Thyroid gland (tissue), 4 donors: ENCODE measurements around the gene CCDC83. TPM values are rescaled to one million over a fixed set of nuclear protein-coding genes. Genes with fewer than 3 reads are reported as not detected.
"Not testable (repeated sequence)": the region's sequence is repeated elsewhere in the genome, so short reads cannot be mapped to it uniquely, and the experiment has no call there.

Experiments
- DNase-seq, 2 donors: peaks; one replicate each; pipeline ENCODE4 v3.0.0-alpha.2; 2019
- H3K27ac ChIP-seq, 3 donors: fragments of 200-600 bp; sonication (generic); 1 replicate in 2 of 3; 2 replicates in 1 of 3; pipeline ENCODE4 v1.5.1; 2016 to 2019; ENCODE audit warnings: mild to moderate bottlenecking in 1 of 3, moderate library complexity in 1 of 3
- H3K27me3 ChIP-seq: fragments of 200-600 bp; sonication (generic); one replicate; pipeline ENCODE4 v1.5.1; 2019
- H3K36me3 ChIP-seq, 2 donors: fragments of 200-600 bp; sonication (generic); one replicate each; pipeline ENCODE4 v1.5.1; 2016 to 2019
- H3K4me1 ChIP-seq, 2 donors: fragments of 200-600 bp; sonication (generic); one replicate each; pipeline ENCODE4 v1.5.1; 2017 to 2019
- H3K4me3 ChIP-seq, 3 donors: fragments of 200-600 bp; sonication (generic); replicated peaks in 1 of 3; 1 replicate in 2 of 3; 2 replicates in 1 of 3; pipeline ENCODE4 v1.5.1; 2016; ENCODE audit warnings: mild to moderate bottlenecking in 1 of 3
- H3K9me3 ChIP-seq: fragments of 200-600 bp; sonication (generic); one replicate; pipeline ENCODE4 v1.5.1; 2017
- CTCF ChIP-seq, 6 experiments: fragments of 200-600 bp in 3 of 6; fragments of 450-650 bp in 3 of 6; sonication (generic) in 3 of 6; IDR thresholded peaks; one replicate each; pipeline ENCODE4 v1.5.1; 2016 to 2019; ENCODE audit warnings: antibody characterized with exemption in 6 of 6, mild to moderate bottlenecking in 2 of 6, inconsistent platforms in 1 of 6, moderate library complexity in 1 of 6
- POLR2A ChIP-seq, 2 donors: fragments of 450-650 bp; IDR thresholded peaks; one replicate each; pipeline ENCODE4 v1.6.1; 2017; ENCODE audit warnings: antibody characterized with exemption in 2 of 2, mild to moderate bottlenecking in 2 of 2, moderate library complexity in 1 of 2
- WGBS, 2 donors: methylation state at CpG; one replicate each; pipeline ENCODE4 v1.1.5; 2017; 5-methylcytosine and 5-hydroxymethylcytosine counted together
- intact Hi-C: fragments of 100-400 bp; cut with DNase I; formaldehyde crosslinking; loops from one replicate; pipeline ENCODE4 v1.15.1; 2023
- total RNA-seq, 4 donors: library from RNA; depleted of rRNA; stranded (reverse); fragments of >200 nt; gene quantifications; one replicate each; pipeline ENCODE4 v1.2.3, GENCODE V29; 2016

Gene CCDC83
- total RNA-seq, 4 donors from 2014 or later = not detected

DNA sequence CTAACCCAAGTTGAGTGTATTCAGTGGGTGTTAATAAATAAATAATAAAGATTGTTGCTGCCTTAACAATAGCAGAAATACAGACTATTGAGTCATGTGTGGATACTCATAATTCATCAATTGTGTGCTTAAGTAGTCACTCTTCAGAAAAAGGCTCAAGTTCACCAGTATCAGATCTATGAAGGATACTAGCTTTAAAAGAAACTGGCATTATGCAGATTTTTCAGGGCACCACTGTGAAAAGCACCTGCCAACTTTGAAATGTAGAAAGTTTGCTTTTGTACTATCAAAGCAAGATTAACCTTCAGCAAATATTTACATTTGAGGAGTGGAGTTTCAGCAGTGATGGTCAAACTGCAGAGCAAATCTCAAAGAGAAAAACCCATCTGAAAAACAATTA lies 24.1 kb upstream of the CCDC83 start:
- peaks cover 0 to 6% of the 10 kb centered on the region in 2 donors for H3K4me1 ChIP-seq
- no peak overlapping the region for H3K4me3 ChIP-seq
- intact Hi-C loops = no loop called here
- no peaks in the 10 kb centered on the region for H3K9me3 ChIP-seq
- no peaks in the 10 kb centered on the region for H3K27me3 ChIP-seq
- DNase-seq = no peak
- H3K27ac ChIP-seq = no peak overlapping the region
- H3K36me3 ChIP-seq = no peaks in the 10 kb centered on the region
- no peak for TF ChIP-seq CTCF (IDR thresholded peaks at IDR 0.05)

GRCh38 chr11:85835263-85835662 lies 19.9 kb upstream of the CCDC83 start:
- Histone ChIP-seq H3K27ac (no peak overlapping the region), H3K9me3 (no peaks in the 10 kb centered on the region), H3K4me3 (no peak overlapping the region), H3K27me3 (no peaks in the 10 kb centered on the region), H3K36me3 (no peaks in the 10 kb centered on the region), H3K4me1 (no peaks in the 10 kb centered on the region)
- 88 to 91% methylated on average over 1 of the region's 1 CpG for WGBS, 2 donors
- intact Hi-C loops = no loop called here
- DNase-seq = no peak
- TF ChIP-seq CTCF (IDR thresholded peaks at IDR 0.05) (no peak), POLR2A (IDR thresholded peaks at IDR 0.05) (no peak)

GRCh38 chr11:85835729-85836128 lies 19.5 kb upstream of the CCDC83 start:
- no peaks in the 10 kb centered on the region for H3K4me1 ChIP-seq
- no peaks in the 10 kb centered on the region for H3K27me3 ChIP-seq
- TF ChIP-seq CTCF (IDR thresholded peaks at IDR 0.05) = no peak
- TF ChIP-seq POLR2A (IDR thresholded peaks at IDR 0.05) = no peak
- H3K36me3 ChIP-seq = no peaks in the 10 kb centered on the region
- intact Hi-C loops = no loop called here
- H3K4me3 ChIP-seq = no peak overlapping the region
- DNase-seq = no peak
- WGBS, 2 donors = 67 to 70% methylated on average over 3 of the region's 3 CpGs
- H3K27ac ChIP-seq = no peak overlapping the region
- no peaks in the 10 kb centered on the region for H3K9me3 ChIP-seq

GRCh38 chr11:85840932-85841331 lies 14.3 kb upstream of the CCDC83 start:
- H3K27ac ChIP-seq, H3K4me3 ChIP-seq: not testable (repeated sequence)

GRCh38 chr11:85843929-85844328 lies 11.3 kb upstream of the CCDC83 start:
- Histone ChIP-seq H3K27ac (no peak overlapping the region), H3K4me1 (no peaks in the 10 kb centered on the region), H3K36me3 (no peaks in the 10 kb centered on the region), H3K9me3 (no peaks in the 10 kb centered on the region), H3K27me3 (no peaks in the 10 kb centered on the region), H3K4me3 (no peak overlapping the region)
- TF ChIP-seq CTCF (IDR thresholded peaks at IDR 0.05) = no peak
- no peak for TF ChIP-seq POLR2A (IDR thresholded peaks at IDR 0.05)
- intact Hi-C loops = no loop called here
- DNase-seq = no peak
- WGBS, 2 donors = 90 to 91% methylated on average over 3 of the region's 3 CpGs

More at GRCh38 chr11:85840932-85841331, 14.3 kb upstream of the CCDC83 start:
- H3K27me3 ChIP-seq, H3K36me3 ChIP-seq, DNase-seq, H3K9me3 ChIP-seq, H3K4me1 ChIP-seq, intact Hi-C loops: not testable (repeated sequence)

DNA sequence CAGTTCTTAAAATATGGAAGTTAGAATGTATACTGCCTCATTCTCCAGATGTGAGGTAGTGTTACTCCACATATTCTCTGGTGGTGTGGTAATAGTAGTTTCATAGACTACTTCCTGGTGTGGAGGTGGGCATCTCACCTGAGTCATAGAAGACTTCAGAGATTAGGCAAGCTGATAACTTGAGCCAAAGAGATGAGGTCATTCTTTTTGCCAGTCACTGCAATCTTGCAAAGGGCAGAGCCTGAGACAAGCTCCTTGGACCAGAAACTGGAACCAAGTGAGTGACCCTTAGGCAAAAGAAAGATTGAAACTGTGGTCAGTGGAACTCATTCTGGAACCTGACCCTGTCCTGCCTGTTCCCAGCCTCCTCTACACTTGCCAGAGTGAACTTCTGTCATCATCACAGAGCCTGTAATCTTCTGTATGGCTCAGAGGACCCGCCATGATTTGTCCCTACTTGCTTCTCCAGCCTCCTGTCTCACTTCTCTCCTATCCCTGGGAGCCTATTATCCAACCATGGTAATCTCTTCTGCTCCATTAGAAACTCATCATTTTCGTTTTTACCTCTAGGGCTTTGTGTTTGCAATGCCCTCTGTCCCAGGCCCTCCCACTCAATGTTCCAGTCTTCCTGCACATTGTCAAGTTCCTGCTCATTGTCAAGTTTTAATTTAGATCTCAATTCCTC lies 10.6 kb upstream of the CCDC83 start:
- no peaks in the 10 kb centered on the region for H3K27me3 ChIP-seq
- TF ChIP-seq CTCF (IDR thresholded peaks at IDR 0.05) = no peak
- no peaks in the 10 kb centered on the region for H3K9me3 ChIP-seq
- intact Hi-C loops = no loop called here
- H3K4me1 ChIP-seq = no peaks in the 10 kb centered on the region
- no peaks in the 10 kb centered on the region for H3K36me3 ChIP-seq
- DNase-seq = no peak
- no peak overlapping the region for H3K4me3 ChIP-seq
- WGBS, 2 donors = 62 to 69% methylated on average over 2 of the region's 2 CpGs
- no peak overlapping the region for H3K27ac ChIP-seq
